ENCODE data around the gene ZNF217.
"Not testable (repeated sequence)": the region's sequence is repeated elsewhere in the genome, so short reads cannot be mapped to it uniquely, and the experiment has no call there.

ZNF217 gene

DNA sequence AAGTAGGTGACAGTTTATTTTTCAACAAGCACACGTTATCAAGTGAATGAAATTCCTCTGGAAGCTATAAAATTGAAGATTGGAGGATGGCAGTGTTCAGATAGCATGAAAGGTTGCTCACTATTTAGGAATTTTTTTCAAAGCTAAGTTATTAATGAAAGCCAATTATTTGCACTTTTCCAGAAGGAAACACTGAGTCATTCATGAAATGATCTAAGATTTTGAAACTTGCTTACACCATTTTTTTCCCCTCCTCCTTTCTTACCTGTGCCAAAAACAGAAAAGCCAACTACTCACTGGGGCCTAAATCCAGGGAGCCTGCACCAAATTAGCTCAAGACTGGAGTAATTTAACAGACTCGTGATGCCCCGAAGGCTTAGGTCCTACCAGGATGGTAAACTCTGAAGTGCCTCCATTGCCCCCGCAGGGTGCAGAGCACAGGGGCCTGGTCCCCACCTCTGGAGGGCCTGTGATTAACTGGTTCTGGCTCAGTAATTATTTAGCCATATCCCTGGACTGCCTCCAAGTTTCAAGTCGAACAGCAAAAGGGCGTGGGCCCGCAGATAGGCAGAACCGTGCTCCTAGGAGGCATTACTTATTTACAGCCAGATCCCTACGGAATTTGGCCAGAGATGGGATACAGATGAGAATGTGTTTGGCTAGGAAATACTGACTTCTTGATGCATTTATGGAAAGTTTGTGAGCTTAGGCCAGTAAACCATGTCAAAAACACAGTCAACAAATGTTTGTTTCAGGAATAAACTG, 28.0 kb upstream of the ZNF217 start:
- Histone ChIP-seq H3K4me1 (ENCODE audit: control insufficient read depth, insufficient read depth, low read length, poor library complexity, severe bottlenecking) (peaks cover 23% of the 10 kb centered on the region), H3K9me3 (ENCODE audit: control insufficient read depth, low read length) (no peaks in the 10 kb centered on the region), H3K4me3 (ENCODE audit: extremely low read depth, insufficient read depth, low read length, poor library complexity, severe bottlenecking) (no peak overlapping the region), H3K27ac (ENCODE audit: low read depth, low read length, severe bottlenecking) (peak overlapping the region; percentile 91), H3K36me3 (ENCODE audit: control insufficient read depth, insufficient read depth, low read length) (no peaks in the 10 kb centered on the region)
- WGBS, 2 experiments (ENCODE audit: insufficient coverage in 2 of 2), result 79 to 86% methylated on average over 8 to 9 of the region's 9 CpGs

DNA sequence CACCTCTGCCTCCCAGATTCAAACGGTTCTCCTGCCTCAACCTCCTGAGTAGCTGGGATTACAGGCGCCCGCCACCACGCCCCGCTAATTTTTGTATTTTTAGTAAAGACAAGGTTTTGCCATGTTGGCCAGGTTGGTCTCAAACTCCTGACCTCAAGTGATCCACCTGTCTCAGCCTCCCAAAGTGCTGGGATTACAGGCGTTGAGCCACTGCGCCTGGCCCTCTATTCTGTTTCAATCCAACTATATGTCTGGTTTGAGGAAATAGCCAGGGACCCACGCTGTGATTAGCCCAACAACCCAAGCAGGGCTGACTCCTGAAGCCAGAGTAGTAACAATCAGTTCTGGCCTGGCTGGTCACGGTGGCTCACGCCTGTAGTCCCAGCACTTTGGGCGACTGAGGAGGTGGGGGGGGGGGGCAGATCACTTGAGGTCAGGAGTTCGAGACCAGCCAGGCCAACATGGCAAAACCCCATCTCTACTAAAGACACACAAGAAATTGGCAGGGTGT, 24.9 kb upstream of the ZNF217 start:
- H3K36me3 ChIP-seq (ENCODE audit: control insufficient read depth, insufficient read depth, low read length); H3K27ac ChIP-seq (ENCODE audit: low read depth, low read length, severe bottlenecking); H3K9me3 ChIP-seq (ENCODE audit: control insufficient read depth, low read length); H3K4me3 ChIP-seq (ENCODE audit: extremely low read depth, insufficient read depth, low read length, poor library complexity, severe bottlenecking): not testable (repeated sequence)
- 79 to 98% methylated on average over 7 of the region's 12 CpGs for WGBS, 2 experiments (ENCODE audit: insufficient coverage in 2 of 2)
- H3K4me1 ChIP-seq (ENCODE audit: control insufficient read depth, insufficient read depth, low read length, poor library complexity, severe bottlenecking), result peaks cover 18% of the 10 kb centered on the region

DNA sequence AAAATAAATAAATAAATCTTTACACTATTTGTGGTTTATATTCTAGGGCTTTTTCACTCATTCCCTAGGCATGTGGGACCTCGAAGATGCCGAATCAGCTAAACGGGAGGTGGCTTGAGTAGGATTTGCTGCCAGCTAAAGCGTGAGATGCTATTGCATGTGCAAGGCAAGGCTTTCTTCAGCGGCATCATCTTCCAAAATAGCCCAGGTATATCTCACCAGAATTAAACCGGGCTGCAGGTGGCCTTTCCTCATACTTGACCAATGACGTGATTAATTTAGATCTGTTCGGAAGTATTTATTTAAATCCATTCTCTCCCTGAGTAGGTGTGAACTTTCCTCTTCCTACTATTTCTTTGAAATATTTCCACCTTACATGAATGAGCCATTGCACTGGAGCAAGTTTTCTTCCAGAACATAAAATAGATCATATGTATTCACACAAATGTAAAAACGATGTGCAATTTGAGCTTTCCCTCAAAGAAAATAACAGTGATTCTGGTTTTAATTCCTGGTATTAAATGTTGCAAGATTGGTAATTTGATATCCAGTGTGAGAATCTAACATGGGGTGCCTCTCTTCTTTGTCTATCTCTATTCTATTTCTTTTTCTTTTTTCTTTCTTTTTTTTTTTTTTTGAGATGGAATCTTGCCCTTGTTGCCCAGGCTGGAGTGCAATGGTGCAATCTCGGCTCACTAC, 24.3 kb upstream of the ZNF217 start:
- WGBS, 2 experiments (ENCODE audit: insufficient coverage in 2 of 2), result 92 to 95% methylated on average over 4 to 6 of the region's 10 CpGs
- no peak overlapping the region for H3K27ac ChIP-seq (ENCODE audit: low read depth, low read length, severe bottlenecking)
- no peaks in the 10 kb centered on the region for H3K36me3 ChIP-seq (ENCODE audit: control insufficient read depth, insufficient read depth, low read length)
- peaks cover 23% of the 10 kb centered on the region for H3K4me1 ChIP-seq (ENCODE audit: control insufficient read depth, insufficient read depth, low read length, poor library complexity, severe bottlenecking)
- H3K4me3 ChIP-seq (ENCODE audit: extremely low read depth, insufficient read depth, low read length, poor library complexity, severe bottlenecking), result no peak overlapping the region
- no peaks in the 10 kb centered on the region for H3K9me3 ChIP-seq (ENCODE audit: control insufficient read depth, low read length)

DNA sequence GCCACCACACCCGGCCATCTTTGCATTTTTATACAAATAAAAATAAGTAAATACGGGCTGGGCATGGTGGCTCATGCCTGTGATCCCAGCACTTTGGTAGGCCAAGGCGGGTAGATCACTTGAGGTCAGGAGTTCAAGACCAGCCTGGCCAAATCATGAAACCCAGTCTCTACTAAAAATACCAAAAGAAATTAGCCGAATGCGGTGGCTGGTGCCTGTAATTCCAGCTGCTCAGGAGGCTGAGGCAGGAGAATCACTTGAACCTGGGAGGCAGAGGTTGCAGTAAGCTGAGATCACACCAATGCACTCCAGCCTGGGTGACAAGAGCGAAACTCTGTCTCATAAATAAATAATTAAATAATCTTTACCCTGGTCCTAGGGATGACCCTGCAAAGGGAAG, 22.9 kb upstream of the ZNF217 start:
- H3K4me1 ChIP-seq (ENCODE audit: control insufficient read depth, insufficient read depth, low read length, poor library complexity, severe bottlenecking), result peaks cover 13% of the 10 kb centered on the region
- not testable (repeated sequence) for H3K4me3 ChIP-seq (ENCODE audit: extremely low read depth, insufficient read depth, low read length, poor library complexity, severe bottlenecking); H3K27ac ChIP-seq (ENCODE audit: low read depth, low read length, severe bottlenecking); H3K36me3 ChIP-seq (ENCODE audit: control insufficient read depth, insufficient read depth, low read length); H3K9me3 ChIP-seq (ENCODE audit: control insufficient read depth, low read length)
- 86 to 92% methylated on average over 2 to 5 of the region's 6 CpGs for WGBS, 2 experiments (ENCODE audit: insufficient coverage in 2 of 2)

DNA sequence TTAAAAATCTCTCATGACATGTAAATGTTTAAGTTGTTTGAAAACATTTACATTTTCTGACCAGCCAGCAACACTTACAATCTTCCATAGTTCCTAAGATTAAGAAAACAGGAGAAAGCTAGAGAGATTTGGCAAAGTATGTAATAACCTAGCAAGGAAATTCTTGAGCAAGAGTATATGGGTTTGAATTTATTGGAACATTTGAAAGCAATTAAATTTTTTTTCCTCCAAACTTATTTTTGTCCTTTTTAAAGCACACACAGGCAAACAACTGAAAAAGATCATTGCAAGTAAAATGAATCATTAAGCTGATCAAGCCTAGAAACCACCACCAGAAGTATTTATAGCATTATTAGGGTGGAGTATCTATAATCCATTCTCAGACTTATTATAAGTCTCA, 20.1 kb upstream of the ZNF217 start:
- H3K27ac ChIP-seq (ENCODE audit: low read depth, low read length, severe bottlenecking), result no peak overlapping the region
- H3K9me3 ChIP-seq (ENCODE audit: control insufficient read depth, low read length), result no peaks in the 10 kb centered on the region

DNA sequence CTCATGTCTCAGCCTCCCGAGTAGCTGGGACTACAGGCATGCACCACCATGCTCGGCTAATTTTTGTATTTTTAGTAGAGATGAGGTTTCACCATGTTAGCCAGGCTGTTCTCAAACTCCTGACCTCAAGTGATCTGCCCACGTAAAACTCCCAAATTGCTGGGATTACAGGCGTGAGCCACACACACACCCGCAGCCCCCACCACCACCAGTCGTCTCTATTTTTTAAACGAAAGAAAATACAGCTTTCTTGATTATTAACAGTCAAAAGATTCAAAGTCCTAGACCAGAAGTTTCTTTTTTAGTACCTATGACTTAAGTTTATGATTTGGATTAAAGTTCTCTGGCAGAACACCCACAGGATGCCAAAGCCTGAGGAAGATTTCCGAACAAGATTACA, 18.6 kb upstream of the ZNF217 start:
- Histone ChIP-seq H3K4me1 (ENCODE audit: control insufficient read depth, insufficient read depth, low read length, poor library complexity, severe bottlenecking) (peaks cover 25% of the 10 kb centered on the region), H3K27ac (ENCODE audit: low read depth, low read length, severe bottlenecking) (peak overlapping the region; percentile 37)
- H3K4me3 ChIP-seq (ENCODE audit: extremely low read depth, insufficient read depth, low read length, poor library complexity, severe bottlenecking); H3K9me3 ChIP-seq (ENCODE audit: control insufficient read depth, low read length); H3K36me3 ChIP-seq (ENCODE audit: control insufficient read depth, insufficient read depth, low read length): not testable (repeated sequence)
- WGBS, 2 experiments (ENCODE audit: insufficient coverage in 2 of 2), result 91 to 94% methylated on average over 4 of the region's 8 CpGs

More for the DNA sequence above, 20.1 kb upstream of the ZNF217 start:
- peaks cover 25% of the 10 kb centered on the region for H3K4me1 ChIP-seq (ENCODE audit: control insufficient read depth, insufficient read depth, low read length, poor library complexity, severe bottlenecking)
- no peaks in the 10 kb centered on the region for H3K36me3 ChIP-seq (ENCODE audit: control insufficient read depth, insufficient read depth, low read length)
- no peak overlapping the region for H3K4me3 ChIP-seq (ENCODE audit: extremely low read depth, insufficient read depth, low read length, poor library complexity, severe bottlenecking)

DNA sequence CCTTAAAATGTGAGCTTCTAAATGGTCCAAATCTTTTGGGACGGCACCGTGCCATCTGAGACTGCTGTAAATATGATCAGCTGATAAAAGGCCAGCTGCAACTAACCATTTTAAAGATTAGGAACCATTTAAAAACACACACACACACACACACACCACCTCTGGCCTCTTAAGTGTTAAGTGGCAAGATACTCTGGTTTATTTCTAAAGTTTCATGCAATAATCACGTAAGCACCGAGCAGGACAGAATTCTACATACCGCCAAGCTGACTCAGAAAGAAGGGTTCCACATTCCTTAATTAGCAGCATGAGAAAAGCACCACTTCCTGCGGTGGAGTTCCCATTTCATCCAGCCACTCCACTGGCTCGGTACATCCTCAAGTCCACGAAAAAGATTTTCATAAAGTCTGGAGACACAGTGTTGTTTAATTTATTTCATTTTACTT, 17.8 kb upstream of the ZNF217 start:
- Histone ChIP-seq H3K9me3 (ENCODE audit: control insufficient read depth, low read length) (no peaks in the 10 kb centered on the region), H3K4me3 (ENCODE audit: extremely low read depth, insufficient read depth, low read length, poor library complexity, severe bottlenecking) (no peak overlapping the region), H3K27ac (ENCODE audit: low read depth, low read length, severe bottlenecking) (peak overlapping the region; percentile 95), H3K36me3 (ENCODE audit: control insufficient read depth, insufficient read depth, low read length) (no peaks in the 10 kb centered on the region), H3K4me1 (ENCODE audit: control insufficient read depth, insufficient read depth, low read length, poor library complexity, severe bottlenecking) (peaks cover 25% of the 10 kb centered on the region)
- WGBS, 2 experiments (ENCODE audit: insufficient coverage in 2 of 2), result 13 to 33% methylated on average over 4 to 6 of the region's 8 CpGs

DNA sequence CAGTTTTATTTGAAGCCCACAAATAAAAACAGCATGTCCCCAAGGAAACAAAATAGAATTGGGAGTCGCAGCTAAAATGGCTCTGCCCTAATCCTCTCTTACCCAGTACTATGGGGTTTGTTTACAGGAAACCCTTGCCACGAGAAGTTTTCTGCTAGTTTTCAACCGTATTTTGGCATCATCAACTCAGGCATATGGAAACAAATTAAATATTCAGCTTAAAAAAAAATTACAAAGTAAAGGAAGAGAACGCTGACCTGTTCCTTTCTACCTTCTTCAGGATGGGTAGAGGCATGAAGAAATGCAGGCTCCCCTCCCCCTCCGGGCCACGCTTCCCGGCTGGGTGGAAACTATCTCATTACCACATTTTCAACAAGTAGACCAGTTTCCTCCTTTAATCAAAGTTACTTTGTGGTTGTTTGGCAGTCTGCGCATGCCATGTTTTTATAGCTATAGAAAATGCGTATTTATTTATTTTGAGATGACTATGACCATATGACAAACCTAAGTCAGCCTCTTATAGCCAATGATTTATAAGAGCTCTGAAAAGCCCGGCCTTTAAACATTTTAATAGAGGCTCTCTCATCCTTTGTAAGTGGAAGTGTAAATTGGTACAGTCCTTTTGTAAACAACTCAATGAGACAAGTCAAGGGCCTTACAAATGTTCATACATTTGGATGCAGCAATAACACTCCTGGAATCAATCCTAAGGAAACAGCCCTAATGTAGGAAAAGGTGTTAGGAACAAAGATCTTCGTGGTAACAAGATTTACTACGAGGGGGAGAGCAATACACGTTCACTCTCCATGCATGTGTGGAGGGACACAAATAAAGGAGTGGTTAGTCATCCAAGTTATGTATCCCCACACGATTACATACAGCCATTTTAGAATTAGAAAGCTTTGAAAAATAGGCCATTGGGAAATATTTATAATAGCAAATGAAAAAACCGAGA, 16.1 kb upstream of the ZNF217 start:
- H3K9me3 ChIP-seq (ENCODE audit: control insufficient read depth, low read length), result no peaks in the 10 kb centered on the region
- peak overlapping the region; percentile 90 for H3K27ac ChIP-seq (ENCODE audit: low read depth, low read length, severe bottlenecking)

DNA sequence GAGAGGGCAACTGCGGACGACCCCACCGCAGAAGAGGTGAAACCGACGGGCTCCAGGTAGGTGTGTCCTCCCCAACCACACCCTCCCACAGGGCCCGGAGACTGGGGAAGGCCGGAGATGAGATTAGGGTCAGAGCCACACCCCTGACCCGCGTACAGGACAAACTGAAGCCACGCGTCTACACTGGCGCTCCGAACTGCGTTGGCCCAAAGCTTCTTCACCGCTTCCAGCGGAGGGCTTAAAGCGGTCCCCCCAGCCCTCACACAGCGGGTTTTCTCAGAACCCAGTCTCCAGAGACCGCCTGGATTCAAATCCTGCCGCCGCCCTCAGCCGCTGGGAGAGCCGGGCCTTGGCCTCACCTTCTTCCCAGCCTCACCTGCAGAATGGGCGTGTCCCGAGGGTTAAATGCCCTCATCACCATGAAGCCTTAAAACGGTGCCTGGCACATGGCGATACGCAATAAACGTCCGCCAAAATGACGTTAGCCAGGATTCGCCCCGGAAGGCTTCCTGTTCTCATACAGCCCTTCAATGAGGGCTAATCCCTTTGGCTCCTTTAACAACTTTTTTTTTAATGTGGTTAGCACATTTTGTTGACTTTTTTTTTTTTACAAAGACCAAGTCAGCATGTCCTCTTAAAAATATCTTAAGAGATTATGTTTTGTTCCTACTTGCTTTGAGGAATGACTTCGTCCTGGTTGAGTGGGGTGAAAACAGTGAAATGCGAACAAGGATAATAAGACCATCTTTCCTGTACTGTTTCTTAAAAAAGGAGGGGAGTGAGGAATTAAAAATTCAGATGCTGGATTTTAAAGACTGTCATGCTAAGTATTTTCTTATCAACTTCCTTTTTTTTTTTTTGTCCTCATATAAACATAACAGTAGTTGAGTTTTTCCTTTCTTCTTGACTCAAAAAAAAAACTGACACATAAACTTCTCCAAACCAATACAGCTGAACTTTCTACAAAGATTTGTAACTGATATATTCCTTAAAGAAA, 15.1 kb upstream of the ZNF217 start:
- Histone ChIP-seq H3K4me1 (ENCODE audit: control insufficient read depth, insufficient read depth, low read length, poor library complexity, severe bottlenecking) (peaks cover 25% of the 10 kb centered on the region), H3K4me3 (ENCODE audit: extremely low read depth, insufficient read depth, low read length, poor library complexity, severe bottlenecking) (no peak overlapping the region), H3K36me3 (ENCODE audit: control insufficient read depth, insufficient read depth, low read length) (no peaks in the 10 kb centered on the region), H3K27ac (ENCODE audit: low read depth, low read length, severe bottlenecking) (peak overlapping the region; percentile 90), H3K9me3 (ENCODE audit: control insufficient read depth, low read length) (no peaks in the 10 kb centered on the region)
- 93 to 96% methylated on average over 27 to 28 of the region's 35 CpGs for WGBS, 2 experiments (ENCODE audit: insufficient coverage in 2 of 2)

More for the DNA sequence above, 16.1 kb upstream of the ZNF217 start:
- Histone ChIP-seq H3K4me3 (ENCODE audit: extremely low read depth, insufficient read depth, low read length, poor library complexity, severe bottlenecking) (no peak overlapping the region), H3K4me1 (ENCODE audit: control insufficient read depth, insufficient read depth, low read length, poor library complexity, severe bottlenecking) (peaks cover 25% of the 10 kb centered on the region), H3K36me3 (ENCODE audit: control insufficient read depth, insufficient read depth, low read length) (no peaks in the 10 kb centered on the region)
- 18 to 19% methylated on average over 3 to 6 of the region's 15 CpGs for WGBS, 2 experiments (ENCODE audit: insufficient coverage in 2 of 2)

All from mesodermal cell (in vitro differentiated cells).